ENCODE results near the gene FEV. TPM values are rescaled to one million over a fixed set of nuclear protein-coding genes. Genes with fewer than 3 reads are reported as not detected.
A peak's percentile ranks its signal among the peaks of the same experiment; 100 is the strongest.

The FEV gene
- total RNA-seq, 1 donor from 2014 or later: not detected

GRCh38 chr2:218986148-218986761 is 1.3 kb upstream of the FEV start:
- H3K27me3 ChIP-seq (ENCODE audit: control insufficient read depth in 3 of 3, insufficient read depth in 3 of 3, low read length in 3 of 3): peaks cover 90 to 95% (median 94%) of the 10 kb centered on the region in 3 donors
- no peak overlapping the region for H3K27ac ChIP-seq (ENCODE audit: low read depth, low read length)
- peaks cover 19 to 33% (median 30%) of the 10 kb centered on the region in 3 donors for H3K4me1 ChIP-seq (ENCODE audit: control insufficient read depth in 3 of 3, insufficient read depth in 3 of 3, low read length in 3 of 3)
- H3K9me3 ChIP-seq (ENCODE audit: control insufficient read depth in 3 of 3, low read length in 3 of 3): no peaks in the 10 kb centered on the region
- no peak overlapping the region for H3K9ac ChIP-seq (ENCODE audit: low read depth in 1 of 3, low read length in 3 of 3)
- H3K4me3 ChIP-seq (ENCODE audit: low read length in 3 of 3): no peak overlapping the region
- no peaks in the 10 kb centered on the region for H3K36me3 ChIP-seq (ENCODE audit: control insufficient read depth in 3 of 3, insufficient read depth in 3 of 3, low read length in 3 of 3)

GRCh38 chr2:218985325-218986091 is 524 bp upstream of the FEV start:
- Histone ChIP-seq H3K4me1 (ENCODE audit: control insufficient read depth in 3 of 3, insufficient read depth in 3 of 3, low read length in 3 of 3) (peaks cover 26 to 40% (median 36%) of the 10 kb centered on the region in 3 donors), H3K27me3 (ENCODE audit: control insufficient read depth in 3 of 3, insufficient read depth in 3 of 3, low read length in 3 of 3) (peaks cover 89 to 93% (median 93%) of the 10 kb centered on the region in 3 donors), H3K9ac (ENCODE audit: low read depth in 1 of 3, low read length in 3 of 3) (no peak overlapping the region), H3K36me3 (ENCODE audit: control insufficient read depth in 3 of 3, insufficient read depth in 3 of 3, low read length in 3 of 3) (no peaks in the 10 kb centered on the region), H3K4me3 (ENCODE audit: low read length in 3 of 3) (no peak overlapping the region), H3K27ac (ENCODE audit: low read depth, low read length) (no peak overlapping the region), H3K9me3 (ENCODE audit: control insufficient read depth in 3 of 3, low read length in 3 of 3) (no peaks in the 10 kb centered on the region)

DNA sequence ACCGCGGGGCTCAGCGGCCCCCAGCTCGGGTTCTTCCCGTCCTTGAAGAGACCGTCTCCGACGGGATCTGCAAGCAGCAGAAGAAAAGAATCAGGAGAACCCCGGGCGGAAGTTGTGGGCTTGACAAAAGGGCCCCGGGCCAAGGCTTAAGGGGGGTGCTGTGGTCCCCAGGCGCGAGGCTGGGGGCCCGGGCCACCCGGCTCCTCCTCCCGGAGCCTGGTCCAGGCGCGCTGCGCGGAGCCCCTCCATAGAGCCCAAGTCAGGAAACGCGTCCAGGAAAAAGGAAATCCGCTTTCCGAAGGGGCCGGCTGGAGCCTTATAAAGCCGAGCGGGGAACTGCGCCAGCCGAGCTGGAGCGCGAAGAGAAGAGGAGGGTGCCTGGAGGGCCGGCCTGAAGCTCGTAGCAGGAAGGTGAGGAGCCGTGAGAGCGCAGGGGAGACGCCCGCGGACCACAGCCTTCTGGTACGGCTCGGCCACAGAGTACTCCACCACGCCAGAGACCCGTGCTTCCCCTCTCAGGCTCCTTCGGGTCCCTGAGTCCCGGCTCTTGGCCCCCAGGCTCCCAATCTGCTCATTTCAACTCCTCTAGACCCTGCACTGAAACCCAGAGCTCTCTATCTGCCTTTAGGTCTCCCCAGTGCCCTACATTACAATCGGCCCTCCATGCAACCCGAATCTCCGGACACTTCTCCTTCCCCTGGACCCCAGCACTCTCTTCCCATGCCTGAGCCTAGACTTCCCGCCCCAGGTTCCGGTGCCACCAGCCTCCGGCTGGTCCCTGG is 554 bp downstream of the FEV start:
- peaks cover 88 to 93% (median 91%) of the 10 kb centered on the region in 3 donors for H3K27me3 ChIP-seq (ENCODE audit: control insufficient read depth in 3 of 3, insufficient read depth in 3 of 3, low read length in 3 of 3)
- no peak overlapping the region for H3K27ac ChIP-seq (ENCODE audit: low read depth, low read length)
- peaks cover 26 to 44% (median 42%) of the 10 kb centered on the region in 3 donors for H3K4me1 ChIP-seq (ENCODE audit: control insufficient read depth in 3 of 3, insufficient read depth in 3 of 3, low read length in 3 of 3)
- no peak overlapping the region for H3K9ac ChIP-seq (ENCODE audit: low read depth in 1 of 3, low read length in 3 of 3)
- H3K4me3 ChIP-seq (ENCODE audit: low read length in 3 of 3): peak overlapping the region in 2 of 3 donors; percentile 22 to 30
- H3K9me3 ChIP-seq (ENCODE audit: control insufficient read depth in 3 of 3, low read length in 3 of 3): no peaks in the 10 kb centered on the region
- H3K36me3 ChIP-seq (ENCODE audit: control insufficient read depth in 3 of 3, insufficient read depth in 3 of 3, low read length in 3 of 3): no peaks in the 10 kb centered on the region

DNA sequence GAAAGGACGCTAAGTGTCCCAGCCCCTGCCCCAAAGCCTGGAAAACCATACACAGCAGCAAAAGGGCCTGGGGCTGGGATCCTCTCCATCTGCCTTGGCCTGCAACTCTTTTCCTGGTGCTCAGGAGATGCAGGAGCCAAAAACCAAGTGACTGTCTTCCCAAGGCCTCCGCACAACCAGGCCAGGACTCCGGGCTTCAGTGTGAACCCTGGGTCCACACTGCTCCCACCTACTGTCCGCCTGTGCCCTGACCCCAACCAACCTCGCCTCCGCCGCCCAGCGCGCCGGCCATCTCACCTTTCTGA is 1.1 kb downstream of the FEV start:
- H3K27me3 ChIP-seq (ENCODE audit: control insufficient read depth in 3 of 3, insufficient read depth in 3 of 3, low read length in 3 of 3): peaks cover 82 to 89% (median 87%) of the 10 kb centered on the region in 3 donors
- H3K4me1 ChIP-seq (ENCODE audit: control insufficient read depth in 3 of 3, insufficient read depth in 3 of 3, low read length in 3 of 3): peaks cover 26 to 44% (median 42%) of the 10 kb centered on the region in 3 donors
- no peak overlapping the region for H3K9ac ChIP-seq (ENCODE audit: low read depth in 1 of 3, low read length in 3 of 3)
- no peaks in the 10 kb centered on the region for H3K36me3 ChIP-seq (ENCODE audit: control insufficient read depth in 3 of 3, insufficient read depth in 3 of 3, low read length in 3 of 3)
- H3K9me3 ChIP-seq (ENCODE audit: control insufficient read depth in 3 of 3, low read length in 3 of 3): no peaks in the 10 kb centered on the region
- no peak overlapping the region for H3K27ac ChIP-seq (ENCODE audit: low read depth, low read length)
- H3K4me3 ChIP-seq (ENCODE audit: low read length in 3 of 3): no peak overlapping the region

DNA sequence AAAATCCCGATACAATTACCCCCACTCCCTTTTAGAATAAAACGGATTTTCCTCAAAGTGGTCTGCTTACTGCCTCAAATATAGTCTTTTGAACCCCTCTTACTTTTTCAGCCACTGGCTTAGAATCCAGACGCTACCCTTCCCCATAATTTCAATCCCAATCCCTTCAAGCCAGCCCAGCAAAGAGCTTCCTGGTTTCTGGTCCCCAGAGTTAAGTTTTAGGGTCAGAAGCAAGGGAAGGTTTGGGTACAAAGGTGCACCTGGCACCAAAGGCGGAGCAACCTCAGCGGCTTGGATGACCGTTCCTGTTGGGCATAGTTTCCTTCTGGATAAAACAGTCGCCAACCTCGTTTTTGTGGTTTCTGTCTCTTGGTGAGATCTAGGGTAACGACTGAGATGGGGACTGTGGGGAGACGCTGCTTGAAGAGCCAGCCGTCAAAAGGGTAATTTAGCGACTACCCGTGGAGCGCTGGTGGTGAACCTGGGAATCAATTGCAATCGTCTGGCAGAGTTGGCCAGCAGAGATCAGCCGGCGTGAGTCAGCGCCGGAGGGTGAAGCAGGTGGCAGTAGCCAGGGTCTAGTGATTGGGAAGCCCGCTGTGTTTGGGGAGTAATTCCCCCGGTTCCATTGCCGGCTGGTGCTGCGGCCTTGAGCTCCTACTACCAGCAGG is 1.6 kb downstream of the FEV start:
- H3K9ac ChIP-seq (ENCODE audit: low read depth in 1 of 3, low read length in 3 of 3): no peak overlapping the region
- H3K36me3 ChIP-seq (ENCODE audit: control insufficient read depth in 3 of 3, insufficient read depth in 3 of 3, low read length in 3 of 3): no peaks in the 10 kb centered on the region
- no peak overlapping the region for H3K27ac ChIP-seq (ENCODE audit: low read depth, low read length)
- H3K9me3 ChIP-seq (ENCODE audit: control insufficient read depth in 3 of 3, low read length in 3 of 3): no peaks in the 10 kb centered on the region
- peaks cover 79 to 89% (median 87%) of the 10 kb centered on the region in 3 donors for H3K27me3 ChIP-seq (ENCODE audit: control insufficient read depth in 3 of 3, insufficient read depth in 3 of 3, low read length in 3 of 3)
- peaks cover 26 to 44% (median 42%) of the 10 kb centered on the region in 3 donors for H3K4me1 ChIP-seq (ENCODE audit: control insufficient read depth in 3 of 3, insufficient read depth in 3 of 3, low read length in 3 of 3)
- no peak overlapping the region for H3K4me3 ChIP-seq (ENCODE audit: low read length in 3 of 3)

- no peaks in the 10 kb centered on the region for H3K36me3 ChIP-seq (ENCODE audit: control insufficient read depth in 3 of 3, insufficient read depth in 3 of 3, low read length in 3 of 3)
- H3K9me3 ChIP-seq (ENCODE audit: control insufficient read depth in 3 of 3, low read length in 3 of 3): no peaks in the 10 kb centered on the region
- peaks cover 77 to 89% (median 85%) of the 10 kb centered on the region in 3 donors for H3K27me3 ChIP-seq (ENCODE audit: control insufficient read depth in 3 of 3, insufficient read depth in 3 of 3, low read length in 3 of 3)
- H3K27ac ChIP-seq (ENCODE audit: low read depth, low read length): no peak overlapping the region
- H3K4me3 ChIP-seq (ENCODE audit: low read length in 3 of 3): peak overlapping the region in 2 of 3 donors; percentile 3 to 6
- H3K4me1 ChIP-seq (ENCODE audit: control insufficient read depth in 3 of 3, insufficient read depth in 3 of 3, low read length in 3 of 3): peaks cover 26 to 44% (median 42%) of the 10 kb centered on the region in 3 donors
- H3K9ac ChIP-seq (ENCODE audit: low read depth in 1 of 3, low read length in 3 of 3): no peak overlapping the region
These were observed 2.3 kb downstream of the FEV start for GRCh38 chr2:218982586-218983262.

DNA sequence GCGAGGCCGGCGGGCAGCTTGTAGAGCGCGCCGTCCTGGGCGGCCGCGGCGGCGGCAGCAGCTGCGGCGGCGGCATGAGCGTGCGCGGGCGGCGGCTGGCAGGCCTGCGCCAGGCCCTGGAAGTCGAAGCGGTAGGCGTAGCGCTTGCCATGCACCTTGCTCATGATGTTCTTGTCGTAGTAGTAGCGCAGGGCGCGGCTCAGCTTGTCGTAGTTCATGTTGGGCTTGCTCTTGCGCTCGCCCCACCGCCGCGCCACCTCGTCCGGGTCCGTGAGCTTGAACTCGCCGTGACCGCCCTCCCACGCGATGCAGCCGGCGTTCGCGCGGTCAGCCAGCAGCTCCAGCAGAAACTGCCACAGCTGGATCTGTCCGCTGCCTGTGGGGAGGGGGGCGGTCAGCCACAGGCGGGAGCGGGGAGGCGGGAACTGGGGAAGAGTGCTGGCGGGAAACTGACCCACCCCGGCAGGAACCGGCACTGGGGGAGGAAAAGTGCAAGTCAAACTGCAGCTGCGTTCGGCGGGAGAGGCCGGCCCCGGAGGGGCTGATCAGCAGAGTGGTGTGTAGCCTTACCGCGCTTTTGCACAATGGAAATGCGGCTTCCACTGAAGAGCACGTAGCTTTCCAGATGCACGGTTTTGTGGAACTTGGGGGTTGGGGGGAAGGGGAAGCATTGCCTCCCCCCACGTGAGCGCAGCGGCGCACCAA is 3.0 kb downstream of the FEV start:
- peak overlapping the region; percentile 3 to 64 (median 28) for H3K4me3 ChIP-seq (ENCODE audit: low read length in 3 of 3)
- no peaks in the 10 kb centered on the region for H3K9me3 ChIP-seq (ENCODE audit: control insufficient read depth in 3 of 3, low read length in 3 of 3)
- peaks cover 77 to 86% (median 86%) of the 10 kb centered on the region in 3 donors for H3K27me3 ChIP-seq (ENCODE audit: control insufficient read depth in 3 of 3, insufficient read depth in 3 of 3, low read length in 3 of 3)
- H3K4me1 ChIP-seq (ENCODE audit: control insufficient read depth in 3 of 3, insufficient read depth in 3 of 3, low read length in 3 of 3): peaks cover 26 to 44% (median 42%) of the 10 kb centered on the region in 3 donors
- no peaks in the 10 kb centered on the region for H3K36me3 ChIP-seq (ENCODE audit: control insufficient read depth in 3 of 3, insufficient read depth in 3 of 3, low read length in 3 of 3)
- no peak overlapping the region for H3K27ac ChIP-seq (ENCODE audit: low read depth, low read length)
- peak overlapping the region in 1 of 3 donors; percentile 25 for H3K9ac ChIP-seq (ENCODE audit: low read depth in 1 of 3, low read length in 3 of 3)

DNA sequence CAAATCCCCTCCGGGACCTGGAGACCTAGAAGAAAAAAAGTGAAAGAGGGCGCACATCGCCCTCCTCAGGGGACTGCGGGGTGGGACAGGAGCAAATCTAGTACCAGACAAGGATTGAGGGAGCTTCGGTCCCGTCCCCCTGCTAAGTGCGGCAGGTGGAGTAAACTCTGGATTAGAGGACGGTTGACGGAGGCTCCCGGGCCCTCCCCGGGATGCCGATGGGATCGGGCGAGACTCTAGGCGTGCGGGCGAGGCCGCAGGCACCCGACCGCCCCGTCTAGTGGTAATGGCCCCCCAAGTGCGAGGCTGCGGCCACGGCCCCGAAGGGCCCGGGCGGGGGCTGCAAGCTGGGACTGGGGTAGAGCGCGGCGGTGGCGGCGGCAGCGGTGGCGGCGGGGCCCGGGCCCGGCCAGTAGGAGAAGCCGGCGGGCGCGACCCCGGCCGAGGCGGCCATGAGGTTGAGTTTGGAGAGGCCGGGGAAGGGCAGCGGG is 3.5 kb downstream of the FEV start:
- no peaks in the 10 kb centered on the region for H3K36me3 ChIP-seq (ENCODE audit: control insufficient read depth in 3 of 3, insufficient read depth in 3 of 3, low read length in 3 of 3)
- peak overlapping the region in 1 of 3 donors; percentile 64 for H3K4me3 ChIP-seq (ENCODE audit: low read length in 3 of 3)
- H3K9ac ChIP-seq (ENCODE audit: low read depth in 1 of 3, low read length in 3 of 3): no peak overlapping the region
- peaks cover 26 to 44% (median 42%) of the 10 kb centered on the region in 3 donors for H3K4me1 ChIP-seq (ENCODE audit: control insufficient read depth in 3 of 3, insufficient read depth in 3 of 3, low read length in 3 of 3)
- H3K27me3 ChIP-seq (ENCODE audit: control insufficient read depth in 3 of 3, insufficient read depth in 3 of 3, low read length in 3 of 3): peaks cover 77 to 86% (median 84%) of the 10 kb centered on the region in 3 donors
- H3K27ac ChIP-seq (ENCODE audit: low read depth, low read length): no peak overlapping the region
- no peaks in the 10 kb centered on the region for H3K9me3 ChIP-seq (ENCODE audit: control insufficient read depth in 3 of 3, low read length in 3 of 3)
